Neuronal stem cell (in vitro differentiated cells): Measurements from ENCODE around the gene RAPH1.

Source experiments
- DNase-seq: peaks from one replicate; pipeline ENCODE4 v3.0.0-alpha.2; 2013; ENCODE audit warnings: low spot score
- H2AFZ ChIP-seq: one replicate; pipeline ENCODE4 v1.6.1; 2013; ENCODE audit warnings: mild to moderate bottlenecking, low read length, inconsistent platforms
- H2AK5ac ChIP-seq: 2 replicates; pipeline ENCODE4 v1.6.1; 2013; ENCODE audit warnings: low read depth, mild to moderate bottlenecking, inconsistent platforms, low read length, moderate library complexity, mixed read lengths
- H2BK120ac ChIP-seq: 2 replicates; pipeline ENCODE4 v1.6.1; 2013; ENCODE audit warnings: low read depth, mild to moderate bottlenecking, inconsistent platforms, low read length, moderate library complexity, mixed read lengths
- H2BK12ac ChIP-seq: one replicate; pipeline ENCODE4 v1.6.1; 2013; ENCODE audit warnings: low read length, inconsistent platforms
- H2BK15ac ChIP-seq: 2 replicates; pipeline ENCODE4 v1.6.1; 2013; ENCODE audit warnings: mild to moderate bottlenecking, low read length, inconsistent platforms, mixed read lengths
- H2BK5ac ChIP-seq: one replicate; pipeline ENCODE4 v1.6.1; 2013; ENCODE audit warnings: inconsistent platforms, mild to moderate bottlenecking, low read length, moderate library complexity
- H3K14ac ChIP-seq: one replicate; pipeline ENCODE4 v1.6.1; 2013; ENCODE audit warnings: low read length, inconsistent platforms
- H3K18ac ChIP-seq: 2 replicates; pipeline ENCODE4 v1.6.1; 2013; ENCODE audit warnings: low read length, inconsistent platforms
- H3K23ac ChIP-seq: 2 replicates; pipeline ENCODE4 v1.6.1; 2013; ENCODE audit warnings: low read depth, mild to moderate bottlenecking, mixed read lengths, low read length, inconsistent platforms; ENCODE audit not compliant: poor library complexity
- H3K27ac ChIP-seq: replicated peaks from 3 replicates; pipeline ENCODE4 v1.5.1; 2013; ENCODE audit warnings: low read length, inconsistent platforms
- H3K27me3 ChIP-seq, 3 experiments: 2 replicates each; pipeline ENCODE4 v1.6.1; 2013; ENCODE audit warnings: low read length in 3 of 3, mild to moderate bottlenecking in 2 of 3, inconsistent platforms in 1 of 3, low read depth in 1 of 3, mixed read lengths in 1 of 3, moderate library complexity in 1 of 3; ENCODE audit not compliant: control insufficient read depth in 3 of 3, insufficient read depth in 3 of 3
- H3K36me3 ChIP-seq, 2 donors: replicated peaks in 1 of 2; 2 replicates each; pipeline ENCODE4 v1.6.1; 2013; ENCODE audit warnings: low read length in 2 of 2; ENCODE audit not compliant: control insufficient read depth in 2 of 2, insufficient read depth in 2 of 2
- H3K4ac ChIP-seq: 2 replicates; pipeline ENCODE4 v1.6.1; 2013; ENCODE audit warnings: inconsistent platforms, mild to moderate bottlenecking, low read length, moderate library complexity
- H3K4me1 ChIP-seq, 2 donors: 1 replicate in 1 of 2; 2 replicates in 1 of 2; pipeline ENCODE4 v1.6.1; 2013; ENCODE audit warnings: low read length in 2 of 2, low read depth in 1 of 2; ENCODE audit not compliant: control insufficient read depth in 2 of 2, insufficient read depth in 1 of 2
- H3K4me2 ChIP-seq: one replicate; pipeline ENCODE4 v1.6.1; 2013; ENCODE audit warnings: mild to moderate bottlenecking, low read length, inconsistent platforms; ENCODE audit not compliant: insufficient read depth, poor library complexity, severe bottlenecking
- H3K4me3 ChIP-seq, 2 donors: 2 replicates each; pipeline ENCODE4 v1.5.1; 2013; ENCODE audit warnings: low read length in 2 of 2, mild to moderate bottlenecking in 2 of 2, inconsistent platforms in 1 of 2, moderate library complexity in 1 of 2
- H3K79me1 ChIP-seq: one replicate; pipeline ENCODE4 v1.6.1; 2013; ENCODE audit warnings: low read depth, mild to moderate bottlenecking, inconsistent platforms, low read length, moderate library complexity
- H3K9ac ChIP-seq: one replicate; pipeline ENCODE4 v1.6.1; 2013; ENCODE audit warnings: mild to moderate bottlenecking, low read depth, low read length, inconsistent platforms; ENCODE audit not compliant: poor library complexity
- H3K9me3 ChIP-seq, 2 donors: replicated peaks in 1 of 2; 2 replicates each; pipeline versions ENCODE3 to v1.6.1; 2013; ENCODE audit warnings: low read length in 2 of 2, mild to moderate bottlenecking in 2 of 2, inconsistent platforms in 1 of 2, low read depth in 1 of 2, mixed read lengths in 1 of 2, moderate library complexity in 1 of 2; ENCODE audit not compliant: control insufficient read depth in 2 of 2, insufficient read depth in 1 of 2
- H4K8ac ChIP-seq: one replicate; pipeline ENCODE4 v1.6.1; 2013; ENCODE audit warnings: low read depth, mild to moderate bottlenecking, inconsistent platforms, low read length, moderate library complexity
- H4K91ac ChIP-seq: one replicate; pipeline ENCODE4 v1.6.1; 2013; ENCODE audit warnings: low read length, low read depth, mild to moderate bottlenecking, inconsistent platforms; ENCODE audit not compliant: poor library complexity
- WGBS, 2 donors: extraction: QIAGEN DNeasy Blood & Tissue Kit; methylation state at CpG; one replicate each; pipeline ENCODE4 v1.1.7; 2013; ENCODE audit warnings: missing lambda C conversion rate in 2 of 2, mixed read lengths in 1 of 2; ENCODE audit not compliant: insufficient read length in 2 of 2, insufficient replicate concordance in 1 of 2; ENCODE audit errors: extremely low coverage in 2 of 2; 5-methylcytosine and 5-hydroxymethylcytosine counted together

The RAPH1 gene

GRCh38 chr2:203418271-203418670 is 116.8 kb downstream of the RAPH1 start:
- DNase-seq: no peak
- H2BK5ac ChIP-seq: no peak overlapping the region
- H3K4me3 ChIP-seq: no peak overlapping the region
- WGBS, 2 donors: no CpG with 5 or more reads among the region's 8 CpGs
- H3K79me1 ChIP-seq: peaks cover 3% of the 10 kb centered on the region
- no peaks in the 10 kb centered on the region for H3K4me1 ChIP-seq
- H4K8ac ChIP-seq: no peak overlapping the region
- no peak overlapping the region for H2BK12ac ChIP-seq
- no peak overlapping the region for H3K18ac ChIP-seq
- H3K4ac ChIP-seq: no peak overlapping the region
- peaks cover 0 to 9% of the 10 kb centered on the region in 2 donors for H3K9me3 ChIP-seq
- H2AK5ac ChIP-seq: no peak overlapping the region
- H3K27ac ChIP-seq: no peak overlapping the region
- no peak overlapping the region for H2BK15ac ChIP-seq
- no peak overlapping the region for H2AFZ ChIP-seq
- H2BK120ac ChIP-seq: no peak overlapping the region
- no peak overlapping the region for H4K91ac ChIP-seq
- no peak overlapping the region for H3K9ac ChIP-seq
- no peaks in the 10 kb centered on the region for H3K27me3 ChIP-seq
- no peak overlapping the region for H3K14ac ChIP-seq
- H3K4me2 ChIP-seq: no peak overlapping the region
- H3K23ac ChIP-seq: no peak overlapping the region
- peaks cover 11 to 96% of the 10 kb centered on the region in 2 donors for H3K36me3 ChIP-seq

- Histone ChIP-seq H3K27ac (no peak overlapping the region), H3K27me3 (no peaks in the 10 kb centered on the region), H3K4ac (no peak overlapping the region), H3K36me3 (peaks cover 19 to 96% of the 10 kb centered on the region in 2 donors), H2AK5ac (no peak overlapping the region), H3K14ac (no peak overlapping the region), H4K8ac (no peak overlapping the region), H3K18ac (no peak overlapping the region), H2BK12ac (no peak overlapping the region), H2AFZ (no peak overlapping the region), H3K9ac (no peak overlapping the region), H3K4me1 (no peaks in the 10 kb centered on the region), H3K4me3 (no peak overlapping the region), H3K4me2 (no peak overlapping the region), H2BK15ac (no peak overlapping the region), H3K9me3 (peaks cover 0 to 9% of the 10 kb centered on the region in 2 donors), H2BK5ac (no peak overlapping the region), H3K23ac (no peak overlapping the region), H2BK120ac (no peak overlapping the region), H4K91ac (no peak overlapping the region), H3K79me1 (peaks cover 1% of the 10 kb centered on the region)
- no peak for DNase-seq
Measured at GRCh38 chr2:203413796-203414195, 121.3 kb downstream of the RAPH1 start.

DNA sequence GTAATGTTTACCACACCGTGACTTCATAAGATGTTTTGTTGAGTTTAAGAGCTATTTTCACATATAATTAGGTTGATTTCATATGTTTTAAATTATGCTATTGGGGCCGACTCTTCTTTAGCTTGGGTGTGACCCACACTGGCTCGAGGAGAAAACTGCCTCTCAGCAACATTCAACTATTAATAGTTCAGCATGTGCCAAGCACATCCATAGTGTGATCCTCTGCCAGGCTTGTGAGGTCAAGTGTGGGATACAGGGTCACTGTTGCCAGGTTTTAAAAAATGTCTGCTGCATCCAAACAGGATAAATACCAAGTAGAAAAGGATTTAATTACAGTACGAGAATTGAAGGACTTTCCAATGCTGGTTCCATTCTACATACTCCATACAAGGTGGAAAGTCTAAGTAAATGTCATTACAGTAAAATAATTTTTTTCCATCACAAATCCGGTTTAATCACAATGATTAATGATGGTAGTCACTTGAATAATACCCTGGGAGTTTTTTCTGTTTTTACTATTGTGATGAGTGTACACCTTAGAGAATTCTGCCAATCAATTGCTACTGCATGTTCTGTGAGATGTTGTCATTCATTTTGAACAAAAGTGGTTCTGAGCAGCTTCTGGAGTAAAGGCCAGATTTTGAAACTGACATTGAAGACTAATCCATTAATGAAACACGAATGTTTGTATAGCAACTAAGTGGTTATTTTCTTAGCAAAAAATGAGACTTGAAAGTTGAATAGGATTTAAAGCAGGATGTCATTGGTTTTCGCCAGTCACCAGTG is 122.4 kb downstream of the RAPH1 start:
- Histone ChIP-seq H3K4me2 (no peak overlapping the region), H2BK120ac (no peak overlapping the region), H3K9ac (no peak overlapping the region), H2AK5ac (no peak overlapping the region), H3K14ac (no peak overlapping the region), H2BK12ac (no peak overlapping the region), H3K18ac (no peak overlapping the region), H4K8ac (no peak overlapping the region), H3K4me3 (no peak overlapping the region), H3K36me3 (peaks cover 16 to 95% of the 10 kb centered on the region in 2 donors), H3K9me3 (peaks cover 0 to 2% of the 10 kb centered on the region in 2 donors), H4K91ac (no peak overlapping the region), H2AFZ (no peak overlapping the region), H3K4me1 (no peaks in the 10 kb centered on the region), H3K4ac (no peak overlapping the region), H2BK5ac (no peak overlapping the region), H3K27me3 (no peaks in the 10 kb centered on the region), H3K23ac (no peak overlapping the region), H3K79me1 (peaks cover 1% of the 10 kb centered on the region), H3K27ac (no peak overlapping the region), H2BK15ac (no peak overlapping the region)
- WGBS, 2 donors: no CpG with 5 or more reads among the region's 7 CpGs
- DNase-seq: no peak

DNA sequence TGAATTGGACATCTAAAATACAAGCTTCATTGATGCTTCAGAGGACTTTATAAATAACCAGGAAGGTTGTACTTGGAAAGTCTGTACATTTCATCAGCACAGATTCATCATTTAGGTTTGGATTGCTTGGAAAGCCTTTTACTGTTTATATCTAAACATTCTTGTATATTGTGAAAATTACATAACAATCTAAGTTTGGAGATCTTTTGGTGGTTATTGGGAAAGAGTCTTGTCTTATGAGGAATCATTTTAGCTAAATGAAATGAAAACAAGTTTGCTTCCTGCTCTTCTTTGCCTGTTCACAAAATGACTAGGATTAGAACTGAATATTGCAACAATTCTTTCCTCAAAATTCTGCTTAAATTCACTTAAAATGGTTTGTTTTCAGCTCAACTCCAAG is 127.6 kb downstream of the RAPH1 start:
- DNase-seq: no peak
- Histone ChIP-seq H3K4ac (no peak overlapping the region), H3K4me2 (no peak overlapping the region), H3K4me1 (no peaks in the 10 kb centered on the region), H3K36me3 (peaks cover 16 to 96% of the 10 kb centered on the region in 2 donors), H4K91ac (no peak overlapping the region), H2AFZ (no peak overlapping the region), H3K4me3 (no peak overlapping the region), H2AK5ac (no peak overlapping the region), H3K9ac (no peak overlapping the region), H3K27me3 (no peaks in the 10 kb centered on the region), H2BK5ac (no peak overlapping the region), H3K14ac (no peak overlapping the region), H2BK12ac (no peak overlapping the region), H3K9me3 (peaks cover 0 to 3% of the 10 kb centered on the region in 2 donors), H3K79me1 (no peaks in the 10 kb centered on the region), H2BK120ac (no peak overlapping the region), H2BK15ac (no peak overlapping the region), H3K27ac (no peak overlapping the region), H3K23ac (no peak overlapping the region), H3K18ac (no peak overlapping the region), H4K8ac (no peak overlapping the region)
